Pancreas (tissue), 10 donors: ENCODE results near the gene FXYD1. TPM values are rescaled to one million over a fixed set of nuclear protein-coding genes. Genes with fewer than 3 reads are reported as not detected.

ENCODE experiments used
- ATAC-seq, 4 donors: fragments of 200-7000 bp; cut with Tn5 transposase; one replicate each; pipeline versions ENCODE4 v1.8.0 to v1.9.1; 2020; ENCODE audit warnings: mild to moderate bottlenecking in 4 of 4, moderate library complexity in 4 of 4
- DNase-seq, 6 donors: peaks; one replicate each; pipeline ENCODE4 v3.0.0-alpha.2; 2020
- FAIRE-seq: peaks from 2 replicates; lab custom pipeline; 2012; peaks lifted over from hg19 to GRCh38; lab: Jason Lieb, UNC
- H3K27ac ChIP-seq, 4 donors: fragments of 200-600 bp; sonication (generic); 1 replicate in 3 of 4; 2 replicates in 1 of 4; pipeline versions ENCODE4 v1.5.0 to v1.8.0; 2020
- H3K27me3 ChIP-seq, 4 donors: fragments of 200-600 bp; one replicate each; pipeline ENCODE4 v1.8.0; 2021
- H3K36me3 ChIP-seq, 3 donors: fragments of 200-600 bp; sonication (generic) in 1 of 3; one replicate each; pipeline versions ENCODE4 v1.5.0 to v1.8.0; 2020 to 2021
- H3K4me1 ChIP-seq, 3 donors: fragments of 200-600 bp; one replicate each; pipeline ENCODE4 v1.8.0; 2021
- H3K4me3 ChIP-seq, 4 donors: fragments of 200-600 bp; sonication (generic) in 2 of 4; one replicate each; pipeline versions ENCODE4 v1.5.0 to v1.8.0; 2020 to 2021
- H3K9me3 ChIP-seq, 4 donors: fragments of 200-600 bp; one replicate each; pipeline ENCODE4 v1.8.0; 2021
- WGBS, 2 donors: extraction: QIAGEN DNeasy Blood & Tissue Kit; methylation state at CpG; one replicate each; pipeline ENCODE4 v1.1.7; 2013; 5-methylcytosine and 5-hydroxymethylcytosine counted together
- intact Hi-C, 3 donors: fragments of 100-400 bp; cut with DNase I; formaldehyde crosslinking; loops; one replicate each; pipeline versions ENCODE4 v1.11.1 to v1.14.2; 2022
- polyA plus RNA-seq, 2 donors: library from polyadenylated mRNA; stranded (reverse); fragments of 200-250 nt; gene quantifications; one replicate each; pipeline ENCODE4 v1.2.3, GENCODE V29; 2013
- total RNA-seq, 6 donors: library from RNA; stranded (reverse); fragmentation: NEBNext Ultra II Directional in 4 of 6; extraction: Animal tissue kit (Norgen Biotek cat#: 25700) in 4 of 6; gene quantifications; one replicate each; pipeline versions ENCODE4 v1.2.1 to v1.2.4, GENCODE V29; 2021 to 2023
- TF ChIP-seq, protein P1 (sequence below), 4 donors: fragments of 200-600 bp; sonication (generic) in 3 of 4; IDR thresholded peaks; one replicate each; pipeline versions ENCODE4 v1.5.0 to v1.8.0; 2021; ENCODE audit warnings: antibody characterized with exemption in 4 of 4
- donor health status: healthy with polysubstance abuse.
- donor health status: DM: no; HTN: no; CAD: no; lungs with moderate emphysema.
- donor health status: DM: no; HTN: no; CAD: no.
- donor health status: control.
- donor health status: control.
- donor health status: Bipolar disorder and iron deficiency.
- donor health status: DM: yes; HTN: yes; CAD: no.
- donor health status: DM: no; HTN: no; CAD: no.
- donor health status: DM: no; HTN: no; CAD: no.
- donor health status: DM: yes; HTN: yes; CAD: no.

The FXYD1 gene
- total and polyA plus RNA-seq, 8 donors = 2.8 to 16.1 (median 6.0) TPM

DNA sequence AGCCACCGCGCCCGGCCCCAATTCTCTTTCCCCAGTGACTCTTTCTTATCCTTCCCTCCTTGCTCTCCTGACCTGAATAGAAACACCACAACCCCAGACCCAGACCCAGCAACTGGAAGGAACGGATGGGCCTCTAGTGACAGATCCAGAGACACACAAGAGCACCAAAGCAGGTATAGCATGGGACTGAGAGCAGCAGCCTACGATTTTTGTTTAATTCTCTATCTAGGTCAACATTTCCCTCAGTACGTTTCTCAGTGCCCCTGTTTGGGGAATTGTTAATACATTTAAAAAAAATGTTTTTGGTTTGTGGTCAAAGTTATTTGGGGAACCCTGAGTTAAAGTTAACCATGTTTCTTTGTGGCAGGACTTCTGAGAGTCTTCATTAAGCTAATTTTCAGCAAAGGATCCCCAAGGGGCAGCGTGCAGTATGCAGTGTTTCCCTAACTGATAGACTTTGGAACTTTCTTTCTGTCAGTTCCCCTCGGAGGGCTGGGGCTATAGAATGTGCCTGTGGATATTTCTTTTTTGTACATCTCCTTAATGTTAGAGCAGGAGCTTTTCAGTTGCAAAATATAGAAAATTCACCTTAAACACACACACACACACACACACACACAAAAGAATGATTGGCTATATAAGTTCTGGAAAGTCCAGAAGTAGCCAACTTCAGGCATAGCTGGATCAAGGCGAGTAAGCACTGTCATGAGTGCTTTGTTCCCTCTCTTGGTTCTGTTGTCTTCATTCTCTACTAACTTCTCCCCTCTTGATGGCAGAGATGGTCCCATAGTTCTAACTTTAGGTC lies 22.2 kb downstream of the FXYD1 start:
- H3K9me3 ChIP-seq = no peaks in the 10 kb centered on the region
- DNase-seq = no peak
- no peak overlapping the region for H3K4me3 ChIP-seq
- 82% methylated on average over 9 of the region's 9 CpGs for WGBS, 2 donors
- no peak for FAIRE-seq
- H3K27me3 ChIP-seq = no peaks in the 10 kb centered on the region
- no peaks in the 10 kb centered on the region for H3K36me3 ChIP-seq
- ATAC-seq = no peak
- intact Hi-C loops = no loop called here
- no peak overlapping the region for H3K27ac ChIP-seq
- TF ChIP-seq, protein P1, sequence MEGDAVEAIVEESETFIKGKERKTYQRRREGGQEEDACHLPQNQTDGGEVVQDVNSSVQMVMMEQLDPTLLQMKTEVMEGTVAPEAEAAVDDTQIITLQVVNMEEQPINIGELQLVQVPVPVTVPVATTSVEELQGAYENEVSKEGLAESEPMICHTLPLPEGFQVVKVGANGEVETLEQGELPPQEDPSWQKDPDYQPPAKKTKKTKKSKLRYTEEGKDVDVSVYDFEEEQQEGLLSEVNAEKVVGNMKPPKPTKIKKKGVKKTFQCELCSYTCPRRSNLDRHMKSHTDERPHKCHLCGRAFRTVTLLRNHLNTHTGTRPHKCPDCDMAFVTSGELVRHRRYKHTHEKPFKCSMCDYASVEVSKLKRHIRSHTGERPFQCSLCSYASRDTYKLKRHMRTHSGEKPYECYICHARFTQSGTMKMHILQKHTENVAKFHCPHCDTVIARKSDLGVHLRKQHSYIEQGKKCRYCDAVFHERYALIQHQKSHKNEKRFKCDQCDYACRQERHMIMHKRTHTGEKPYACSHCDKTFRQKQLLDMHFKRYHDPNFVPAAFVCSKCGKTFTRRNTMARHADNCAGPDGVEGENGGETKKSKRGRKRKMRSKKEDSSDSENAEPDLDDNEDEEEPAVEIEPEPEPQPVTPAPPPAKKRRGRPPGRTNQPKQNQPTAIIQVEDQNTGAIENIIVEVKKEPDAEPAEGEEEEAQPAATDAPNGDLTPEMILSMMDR (IDR thresholded peaks at IDR 0.05) = no peak
- no peaks in the 10 kb centered on the region for H3K4me1 ChIP-seq

- no peak for DNase-seq
- intact Hi-C loops = no loop called here
- FAIRE-seq = no peak
- Histone ChIP-seq H3K9me3 (no peaks in the 10 kb centered on the region), H3K27me3 (no peaks in the 10 kb centered on the region), H3K36me3 (no peaks in the 10 kb centered on the region), H3K27ac (no peak overlapping the region), H3K4me3 (no peak overlapping the region), H3K4me1 (no peaks in the 10 kb centered on the region)
- ATAC-seq = no peak
- WGBS, 2 donors = 93 to 95% methylated on average over 2 of the region's 2 CpGs
- TF ChIP-seq, protein P1 (IDR thresholded peaks at IDR 0.05) = no peak
Observed at GRCh38 chr19:35161434-35161743, 22.8 kb downstream of the FXYD1 start.

DNA sequence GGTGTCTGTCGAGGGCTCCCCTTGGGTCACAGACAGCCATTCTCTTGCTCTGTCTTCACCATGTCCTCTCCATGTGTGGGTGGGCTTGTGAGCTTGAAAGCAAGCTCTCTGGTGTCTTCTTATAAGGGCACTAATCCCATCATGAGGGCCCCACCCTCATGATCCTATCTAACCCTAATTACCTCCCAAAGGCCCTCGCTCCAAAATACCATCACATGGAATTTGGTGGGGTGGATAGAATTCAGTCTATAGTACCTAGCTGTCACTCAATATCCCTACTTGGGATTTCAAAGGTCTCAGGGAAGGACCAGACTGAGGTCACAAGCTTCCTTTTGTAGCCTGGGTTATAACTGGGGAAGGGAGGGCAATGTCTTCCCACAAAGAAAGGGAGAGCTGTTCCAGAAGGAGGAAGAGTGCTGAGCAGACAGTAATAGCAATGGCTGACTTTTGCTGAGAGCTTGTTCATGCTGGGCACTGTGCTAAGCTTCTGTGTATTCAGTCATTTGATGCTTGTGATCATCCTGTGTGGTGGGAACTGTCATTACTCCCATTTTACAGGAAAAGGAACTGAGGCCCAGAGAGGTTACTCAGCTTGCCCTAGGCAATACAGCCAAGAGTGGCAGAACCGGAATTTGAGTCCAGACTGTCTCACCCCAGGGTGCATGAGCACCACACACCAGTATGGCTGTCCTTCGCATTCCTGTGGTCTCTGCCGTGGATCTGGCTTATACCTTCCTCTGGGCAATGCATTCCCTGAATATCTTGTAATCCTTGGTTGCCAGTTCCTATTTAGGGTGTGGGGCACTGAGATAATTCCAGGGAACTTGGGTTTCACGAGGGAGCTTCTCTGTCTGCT lies 24.1 kb downstream of the FXYD1 start:
- TF ChIP-seq, protein P1 (IDR thresholded peaks at IDR 0.05) = no peak
- WGBS, 2 donors = 75 to 84% methylated on average over 6 of the region's 6 CpGs
- H3K36me3 ChIP-seq = no peaks in the 10 kb centered on the region
- no peaks in the 10 kb centered on the region for H3K4me1 ChIP-seq
- no peaks in the 10 kb centered on the region for H3K27me3 ChIP-seq
- no peaks in the 10 kb centered on the region for H3K9me3 ChIP-seq
- intact Hi-C loops = no loop called here
- no peak for FAIRE-seq
- no peak overlapping the region for H3K4me3 ChIP-seq
- H3K27ac ChIP-seq = no peak overlapping the region
- no peak for ATAC-seq
- no peak for DNase-seq

DNA sequence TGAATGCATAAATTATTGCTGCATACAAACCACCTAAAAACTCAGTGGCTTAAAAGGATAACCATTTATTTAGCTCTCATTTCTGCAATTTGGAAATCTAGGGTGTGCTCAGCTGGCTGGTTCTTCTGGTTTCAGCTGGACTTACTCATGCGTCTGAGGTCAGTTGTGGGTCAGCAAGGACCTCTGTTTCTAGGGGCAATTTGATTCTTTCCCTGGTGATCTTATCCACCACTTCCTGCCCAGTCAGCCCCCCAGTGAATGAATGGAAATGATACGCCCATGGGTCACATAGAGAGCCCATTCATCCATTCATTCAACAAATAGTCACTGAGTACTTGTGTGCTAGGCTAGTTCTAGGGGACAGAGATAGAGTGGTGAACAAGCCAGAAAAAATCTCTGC lies 25.8 kb downstream of the FXYD1 start:
- no peak for ATAC-seq
- Histone ChIP-seq H3K9me3 (no peaks in the 10 kb centered on the region), H3K36me3 (no peaks in the 10 kb centered on the region), H3K27ac (no peak overlapping the region), H3K4me1 (no peaks in the 10 kb centered on the region), H3K27me3 (no peaks in the 10 kb centered on the region), H3K4me3 (no peak overlapping the region)
- DNase-seq = no peak
- TF ChIP-seq, protein P1 (IDR thresholded peaks at IDR 0.05) = no peak
- intact Hi-C loops = no loop called here
- WGBS, 2 donors = 49 to 78% methylated on average over 2 of the region's 2 CpGs
- no peak for FAIRE-seq
